Activated CD8-positive, alpha-beta T cell treated with anti-CD3 and anti-CD28 coated beads, Interleukin-2, amount 10 ng/mL, durations not matched to agents 7 days and 5 days (primary cell): ENCODE measurements around the gene PRDM11. TPM values are rescaled to one million over a fixed set of nuclear protein-coding genes. Genes with fewer than 3 reads are reported as not detected.

ENCODE experiments used
- ATAC-seq: fragments of 150-1000 bp; cut with Tn5 transposase; one replicate; pipeline ENCODE4 v1.10.0; 2021; ENCODE audit warnings: moderate library complexity
- CTCF ChIA-PET: fragments of 350-600 bp; sonication (Branson Sonifier 250); formaldehyde crosslinking; loops from one replicate; lab custom pipeline; 2021; ENCODE audit warnings: antibody characterized with exemption; lab: Charles Lee
- POLR2A ChIA-PET: fragments of 350-600 bp; sonication (Branson Sonifier 250); formaldehyde crosslinking; loops from one replicate; lab custom pipeline; 2021; ENCODE audit warnings: antibody characterized with exemption; lab: Charles Lee
- DNase-seq: peaks from one replicate; pipeline ENCODE4 v3.0.0-alpha.2; 2020
- H3K27ac Mint-ChIP-seq: one replicate; pipeline ENCODE4 v1.8.0; 2021; ENCODE audit warnings: mild to moderate bottlenecking, mixed read lengths
- H3K27me3 Mint-ChIP-seq: one replicate; pipeline ENCODE4 v1.8.0; 2021; ENCODE audit warnings: low read depth, mixed read lengths
- H3K36me3 Mint-ChIP-seq: one replicate; pipeline ENCODE4 v1.8.0; 2021; ENCODE audit warnings: low read depth, mixed read lengths
- H3K4me1 Mint-ChIP-seq: one replicate; pipeline ENCODE4 v1.8.0; 2021; ENCODE audit warnings: low read depth, mixed read lengths
- H3K4me3 Mint-ChIP-seq: one replicate; pipeline ENCODE4 v1.8.0; 2021; ENCODE audit warnings: mild to moderate bottlenecking, mixed read lengths
- H3K9me3 Mint-ChIP-seq: one replicate; pipeline ENCODE4 v1.8.0; 2022; ENCODE audit warnings: mixed read lengths; ENCODE audit not compliant: insufficient read depth
- total RNA-seq, 2 experiments: library from RNA; stranded (reverse); gene quantifications; one replicate each; pipeline ENCODE4 v1.2.3, GENCODE V29; 2021

Gene PRDM11
- total RNA-seq, 2 experiments from 2014 or later: 3.5 to 3.6 TPM

DNA sequence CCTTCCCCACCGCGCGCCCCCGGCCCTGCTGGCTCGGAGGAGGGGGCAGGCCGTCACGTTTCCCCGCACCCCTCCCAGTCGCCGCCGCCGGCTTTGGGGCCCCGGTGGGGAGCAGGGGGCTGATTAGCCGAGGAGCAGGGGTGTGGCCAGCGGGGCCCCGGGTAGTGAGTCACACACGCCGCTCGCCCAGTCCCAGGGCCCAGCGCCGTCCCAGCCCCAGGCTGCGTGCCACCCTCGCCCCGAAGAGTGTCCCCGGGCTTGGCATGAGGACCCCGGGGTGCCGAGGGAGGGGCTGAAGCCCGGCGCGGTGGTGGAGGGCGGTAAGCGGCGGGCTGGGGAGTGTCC, 34.4 kb downstream of the PRDM11 start:
- POLR2A ChIA-PET: no interaction called here
- Mint-ChIP-seq H3K27me3 (peaks cover 21% of the 10 kb centered on the region), H3K27ac (no peak overlapping the region), H3K36me3 (no peaks in the 10 kb centered on the region), H3K9me3 (no peaks in the 10 kb centered on the region), H3K4me1 (peaks cover 3% of the 10 kb centered on the region), H3K4me3 (no peak overlapping the region)
- peak; percentile 83 for ATAC-seq
- CTCF ChIA-PET: no interaction called here
- DNase-seq: peak; percentile 31

DNA sequence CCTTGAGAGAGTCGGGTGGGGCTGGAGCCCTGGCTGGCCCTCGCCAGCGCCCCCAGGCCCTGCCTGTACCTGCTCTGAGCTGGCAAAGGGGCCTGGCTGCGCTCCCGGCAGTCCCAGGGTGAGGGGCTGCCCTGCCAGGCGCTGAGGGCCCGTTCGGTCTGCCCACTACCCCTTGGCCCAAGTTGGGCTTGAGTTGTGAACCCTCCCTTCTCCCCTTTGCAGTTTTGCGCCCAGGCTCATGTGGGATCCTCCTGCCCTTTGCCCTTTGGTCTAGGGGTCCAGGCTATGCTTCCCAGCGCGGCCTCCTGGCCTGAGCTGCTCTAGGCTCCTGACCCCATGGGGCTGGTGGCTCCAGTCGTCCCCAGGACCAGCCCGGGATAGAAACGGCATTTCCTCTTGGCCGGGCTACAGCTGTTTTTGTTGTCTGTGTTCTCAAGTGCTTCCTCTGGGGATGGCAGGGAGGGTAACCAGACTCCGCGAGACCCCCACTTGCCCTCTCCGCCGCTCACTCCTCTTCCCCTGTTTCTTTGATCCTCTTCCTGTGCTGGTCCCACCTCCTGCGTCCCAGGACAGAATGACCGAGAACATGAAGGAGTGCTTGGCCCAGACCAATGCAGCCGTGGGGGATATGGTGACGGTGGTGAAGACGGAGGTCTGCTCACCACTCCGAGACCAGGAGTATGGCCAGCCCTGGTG, 34.9 kb downstream of the PRDM11 start:
- ChIA-PET CTCF (interaction anchor here (0.6 kb wide), 1 partner anchor 44 kb away, joined by 3 read pairs; no protein-coding TSS in a partner anchor), POLR2A (no interaction called here)
- no peaks in the 10 kb centered on the region for H3K36me3 Mint-ChIP-seq
- DNase-seq: no peak
- H3K27ac Mint-ChIP-seq: no peak overlapping the region
- peaks cover 3% of the 10 kb centered on the region for H3K4me1 Mint-ChIP-seq
- no peak for ATAC-seq
- H3K9me3 Mint-ChIP-seq: no peaks in the 10 kb centered on the region
- peak overlapping the region; percentile 7 for H3K4me3 Mint-ChIP-seq
- H3K27me3 Mint-ChIP-seq: peaks cover 21% of the 10 kb centered on the region

DNA sequence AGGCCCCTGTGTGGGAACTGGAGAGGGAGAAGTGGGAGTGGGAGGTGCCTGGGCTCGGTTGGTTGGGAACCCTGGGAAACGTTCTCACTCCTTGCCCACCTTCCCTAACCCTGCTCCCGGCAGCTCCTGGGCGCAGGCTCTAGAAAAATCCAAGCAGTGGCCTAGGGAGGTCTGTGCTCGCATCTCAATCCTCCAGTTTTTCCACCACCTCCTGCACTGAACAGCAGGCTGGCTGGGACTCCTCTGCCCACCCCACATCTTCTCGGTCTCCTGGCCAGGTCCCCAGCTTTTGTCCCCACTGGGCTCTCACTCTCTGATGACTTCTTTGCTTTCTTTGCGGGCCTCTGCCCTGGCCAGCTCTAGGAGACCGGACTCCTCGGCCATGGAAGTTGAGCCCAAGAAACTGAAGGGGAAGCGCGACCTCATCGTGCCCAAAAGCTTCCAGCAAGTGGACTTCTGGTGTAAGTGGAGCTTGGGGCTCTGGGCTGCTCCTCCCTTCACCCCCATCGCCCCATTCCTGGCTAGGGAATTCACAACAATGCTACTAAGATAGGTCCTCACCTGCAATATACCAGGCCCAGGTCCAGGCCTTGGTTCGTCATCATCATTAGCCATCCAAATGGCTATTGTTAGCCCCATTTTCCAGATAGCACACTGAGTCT, 35.6 kb downstream of the PRDM11 start:
- H3K36me3 Mint-ChIP-seq: no peaks in the 10 kb centered on the region
- H3K27ac Mint-ChIP-seq: no peak overlapping the region
- ChIA-PET CTCF (interaction anchor here (0.6 kb wide), 1 partner anchor 44 kb away, joined by 3 read pairs; no protein-coding TSS in a partner anchor), POLR2A (no interaction called here)
- peaks cover 3% of the 10 kb centered on the region for H3K4me1 Mint-ChIP-seq
- no peaks in the 10 kb centered on the region for H3K9me3 Mint-ChIP-seq
- no peak overlapping the region for H3K4me3 Mint-ChIP-seq
- ATAC-seq (no peak), DNase-seq (no peak)
- H3K27me3 Mint-ChIP-seq: peaks cover 21% of the 10 kb centered on the region

DNA sequence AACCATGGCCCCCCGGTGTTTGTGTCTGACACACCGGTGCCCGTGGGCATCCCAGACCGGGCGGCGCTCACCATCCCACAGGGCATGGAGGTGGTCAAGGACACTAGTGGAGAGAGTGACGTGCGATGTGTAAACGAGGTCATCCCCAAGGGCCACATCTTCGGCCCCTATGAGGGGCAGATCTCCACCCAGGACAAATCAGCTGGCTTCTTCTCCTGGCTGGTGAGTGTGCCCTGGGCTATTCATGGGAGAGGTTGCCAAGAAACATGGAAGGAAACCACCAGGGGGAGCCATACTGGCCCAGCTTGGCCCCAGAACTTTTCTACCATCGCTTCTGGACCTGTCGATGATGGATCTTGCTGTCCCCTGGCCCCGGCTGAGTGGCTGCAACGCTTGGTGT, 36.5 kb downstream of the PRDM11 start:
- Mint-ChIP-seq H3K4me3 (no peak overlapping the region), H3K27ac (no peak overlapping the region), H3K4me1 (peaks cover 3% of the 10 kb centered on the region), H3K27me3 (peaks cover 21% of the 10 kb centered on the region), H3K9me3 (no peaks in the 10 kb centered on the region), H3K36me3 (no peaks in the 10 kb centered on the region)
- POLR2A ChIA-PET: no interaction called here
- ATAC-seq (no peak), DNase-seq (no peak)
- CTCF ChIA-PET: interaction anchor here (1.3 kb wide), 1 partner anchor 11 kb away, joined by 3 read pairs; no protein-coding TSS in a partner anchor

DNA sequence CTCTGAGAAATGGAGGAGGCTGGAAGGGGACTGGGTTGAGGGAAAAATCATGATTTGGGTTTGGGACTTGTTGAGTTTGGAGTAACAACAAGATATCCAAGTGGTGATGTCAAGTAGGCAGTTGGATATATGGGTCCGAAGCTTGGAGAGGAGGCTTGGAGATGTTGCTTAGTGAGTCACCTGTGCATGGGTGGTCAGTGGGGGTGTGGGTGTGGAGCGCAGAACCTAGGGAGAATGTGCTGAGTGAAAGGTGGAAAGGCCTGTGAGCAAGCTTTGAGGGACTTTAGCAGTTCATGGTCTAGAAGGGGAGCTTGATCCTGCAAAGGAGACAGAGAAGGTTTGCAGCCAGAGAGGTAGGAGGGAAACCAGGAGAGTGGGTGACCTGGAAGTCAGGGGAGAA, 38.2 kb downstream of the PRDM11 start:
- DNase-seq: no peak
- H3K27ac Mint-ChIP-seq: no peak overlapping the region
- no peaks in the 10 kb centered on the region for H3K9me3 Mint-ChIP-seq
- no peaks in the 10 kb centered on the region for H3K36me3 Mint-ChIP-seq
- POLR2A ChIA-PET: no interaction called here
- H3K27me3 Mint-ChIP-seq: peaks cover 6% of the 10 kb centered on the region
- ATAC-seq: no peak
- CTCF ChIA-PET: interaction anchor here (1.2 to 1.5 kb wide), 2 partner anchors 18 to 273 kb away, joined by 3 to 4 read pairs; no protein-coding TSS in a partner anchor
- H3K4me3 Mint-ChIP-seq: no peak overlapping the region
- H3K4me1 Mint-ChIP-seq: peaks cover 3% of the 10 kb centered on the region

DNA sequence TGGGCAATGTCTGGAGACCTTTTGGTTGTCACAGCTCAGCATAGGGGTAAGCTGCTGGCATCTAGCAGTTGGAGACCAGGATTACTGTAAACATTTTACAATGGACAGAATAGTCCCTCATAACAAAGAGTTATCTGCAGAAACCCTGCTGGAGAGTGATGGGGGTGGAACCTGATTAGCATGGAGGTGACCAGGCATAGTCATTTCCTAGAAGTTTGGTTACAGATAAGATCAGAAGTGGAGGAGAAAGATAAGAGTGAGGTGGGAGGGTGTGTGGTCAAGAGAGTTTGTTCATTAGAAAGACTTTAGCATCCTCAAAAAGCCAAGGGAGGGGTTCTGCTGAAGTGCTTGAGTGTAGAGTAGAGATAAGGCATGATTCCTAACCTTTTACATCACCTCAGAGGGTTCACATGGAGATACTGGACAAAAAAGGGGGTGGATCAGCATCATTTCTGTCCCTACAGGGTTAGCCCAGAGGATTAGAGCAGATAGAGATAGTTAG, 38.8 kb downstream of the PRDM11 start:
- POLR2A ChIA-PET: no interaction called here
- Mint-ChIP-seq H3K27ac (no peak overlapping the region), H3K9me3 (no peaks in the 10 kb centered on the region), H3K4me3 (no peak overlapping the region), H3K36me3 (no peaks in the 10 kb centered on the region), H3K27me3 (peaks cover 2% of the 10 kb centered on the region), H3K4me1 (no peaks in the 10 kb centered on the region)
- ATAC-seq (no peak), DNase-seq (no peak)
- CTCF ChIA-PET: interaction anchor here (1.5 kb wide), 1 partner anchor 274 kb away, joined by 3 read pairs; no protein-coding TSS in a partner anchor

DNA sequence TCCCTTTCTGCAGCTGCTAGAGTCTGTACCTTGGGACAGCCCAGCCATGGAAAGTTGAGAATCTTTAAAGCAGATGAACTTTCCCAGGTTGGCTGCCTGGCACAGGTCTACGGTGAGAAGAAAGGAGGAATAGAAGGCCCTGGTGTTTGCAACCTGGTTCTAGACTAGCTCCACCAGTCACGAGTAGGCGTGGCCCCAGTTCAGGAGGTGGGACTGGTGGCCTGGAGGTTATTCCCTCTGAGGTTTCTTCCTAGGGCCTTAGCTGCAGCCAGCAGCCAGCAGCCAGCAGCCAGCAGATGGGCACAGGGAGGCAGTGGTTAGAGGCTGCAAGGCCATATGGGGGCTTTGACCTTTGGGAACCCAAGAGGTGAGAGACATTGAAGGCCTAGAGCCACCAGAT, 40.9 kb downstream of the PRDM11 start:
- Mint-ChIP-seq H3K27ac (no peak overlapping the region), H3K4me3 (no peak overlapping the region), H3K4me1 (no peaks in the 10 kb centered on the region), H3K36me3 (no peaks in the 10 kb centered on the region), H3K27me3 (no peaks in the 10 kb centered on the region), H3K9me3 (no peaks in the 10 kb centered on the region)
- ChIA-PET CTCF (no interaction called here), POLR2A (no interaction called here)
- DNase-seq (no peak), ATAC-seq (no peak)

DNA sequence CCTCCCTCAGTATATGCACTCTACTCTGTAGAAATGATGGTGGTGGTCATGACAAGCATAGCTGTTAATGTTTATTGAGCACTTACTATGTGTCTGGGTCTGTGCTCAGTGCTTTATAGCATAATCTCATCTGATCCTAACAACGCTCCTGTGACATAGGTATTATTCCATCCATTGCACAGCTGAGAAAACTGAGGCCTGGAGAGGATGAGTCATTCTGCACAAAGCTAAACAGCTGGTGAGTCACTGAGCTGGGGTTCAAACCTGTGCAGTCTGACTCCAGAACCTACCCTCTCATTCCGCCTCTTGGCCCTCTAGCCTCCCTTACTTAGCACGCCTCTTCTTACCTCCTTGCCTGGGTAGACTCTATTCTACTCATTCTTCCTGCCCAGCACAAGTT, 41.7 kb downstream of the PRDM11 start:
- ATAC-seq (no peak), DNase-seq (no peak)
- POLR2A ChIA-PET: no interaction called here
- no peak overlapping the region for H3K4me3 Mint-ChIP-seq
- no peaks in the 10 kb centered on the region for H3K36me3 Mint-ChIP-seq
- H3K9me3 Mint-ChIP-seq: no peaks in the 10 kb centered on the region
- no peak overlapping the region for H3K27ac Mint-ChIP-seq
- no peaks in the 10 kb centered on the region for H3K4me1 Mint-ChIP-seq
- H3K27me3 Mint-ChIP-seq: no peaks in the 10 kb centered on the region
- CTCF ChIA-PET: no interaction called here

DNA sequence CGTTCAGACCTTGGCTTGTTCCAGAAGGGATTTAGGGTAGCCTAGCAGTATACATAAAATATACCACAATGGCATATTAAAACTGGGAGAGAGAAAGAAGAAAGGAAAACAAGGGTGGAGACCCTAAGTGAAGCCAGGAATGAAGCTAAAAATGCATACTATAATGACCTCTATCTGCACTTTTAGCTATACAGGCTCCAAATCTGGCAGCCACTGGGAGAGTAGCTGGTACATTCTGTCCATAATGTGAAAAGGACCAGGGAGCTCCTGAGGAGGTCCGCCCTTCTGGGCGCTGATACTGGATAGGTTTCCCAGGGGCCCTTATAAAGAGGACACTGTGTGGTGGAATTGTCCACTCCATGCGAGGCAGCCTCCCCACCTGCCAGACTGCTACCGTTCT, 42.8 kb downstream of the PRDM11 start:
- H3K4me1 Mint-ChIP-seq: no peaks in the 10 kb centered on the region
- no peaks in the 10 kb centered on the region for H3K27me3 Mint-ChIP-seq
- ChIA-PET POLR2A (no interaction called here), CTCF (no interaction called here)
- no peak for ATAC-seq
- no peaks in the 10 kb centered on the region for H3K36me3 Mint-ChIP-seq
- no peaks in the 10 kb centered on the region for H3K9me3 Mint-ChIP-seq
- no peak for DNase-seq
- no peak overlapping the region for H3K4me3 Mint-ChIP-seq
- H3K27ac Mint-ChIP-seq: no peak overlapping the region

DNA sequence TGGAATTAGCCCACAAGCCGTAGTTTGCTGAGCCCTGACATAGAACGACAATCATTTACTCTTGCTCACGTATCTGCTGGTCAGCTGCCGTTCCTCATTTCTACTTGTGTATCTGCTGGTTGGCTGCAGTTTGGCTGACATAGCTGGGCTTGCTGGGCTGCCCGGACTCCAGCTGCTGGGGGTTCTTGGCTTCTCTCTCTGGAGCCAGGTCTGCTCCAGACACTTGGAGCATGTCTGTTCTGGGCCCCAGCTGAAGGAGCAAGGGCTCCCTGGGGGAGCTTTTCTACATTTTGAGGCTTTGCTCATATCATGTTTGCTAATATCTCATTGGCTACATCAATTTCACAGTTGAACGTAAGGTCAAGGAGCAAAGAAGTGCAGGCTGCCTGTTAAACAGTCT, 47.3 kb downstream of the PRDM11 start:
- Mint-ChIP-seq H3K36me3 (no peaks in the 10 kb centered on the region), H3K27ac (no peak overlapping the region), H3K4me1 (no peaks in the 10 kb centered on the region), H3K27me3 (no peaks in the 10 kb centered on the region), H3K4me3 (no peak overlapping the region), H3K9me3 (no peaks in the 10 kb centered on the region)
- CTCF ChIA-PET: no interaction called here
- POLR2A ChIA-PET: no interaction called here
- DNase-seq (no peak), ATAC-seq (no peak)

DNA sequence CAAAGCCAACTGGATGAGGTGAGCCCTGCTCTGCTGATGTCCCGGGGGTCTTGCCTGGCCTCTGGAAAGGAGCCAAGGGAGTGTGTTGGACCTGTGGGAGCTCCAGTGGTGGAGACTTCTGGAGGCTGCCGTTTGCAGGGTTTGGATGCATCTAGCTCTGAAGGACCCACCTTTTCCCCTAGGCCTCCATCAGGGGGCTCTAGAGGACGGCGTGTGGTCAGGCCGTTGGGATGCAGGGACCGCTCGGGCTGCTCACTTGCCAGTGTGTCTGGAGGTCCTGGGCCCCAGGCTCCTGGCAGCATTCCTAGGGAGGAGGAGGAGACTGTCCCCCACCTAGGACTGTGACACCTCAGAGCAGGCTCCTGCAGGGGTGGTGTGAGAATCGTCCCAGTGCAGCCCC, 58.3 kb downstream of the PRDM11 start:
- Mint-ChIP-seq H3K4me1 (peaks cover 9% of the 10 kb centered on the region), H3K36me3 (no peaks in the 10 kb centered on the region), H3K27me3 (no peaks in the 10 kb centered on the region), H3K27ac (no peak overlapping the region), H3K4me3 (no peak overlapping the region), H3K9me3 (no peaks in the 10 kb centered on the region)
- ATAC-seq (no peak), DNase-seq (no peak)
- ChIA-PET CTCF (no interaction called here), POLR2A (no interaction called here)

DNA sequence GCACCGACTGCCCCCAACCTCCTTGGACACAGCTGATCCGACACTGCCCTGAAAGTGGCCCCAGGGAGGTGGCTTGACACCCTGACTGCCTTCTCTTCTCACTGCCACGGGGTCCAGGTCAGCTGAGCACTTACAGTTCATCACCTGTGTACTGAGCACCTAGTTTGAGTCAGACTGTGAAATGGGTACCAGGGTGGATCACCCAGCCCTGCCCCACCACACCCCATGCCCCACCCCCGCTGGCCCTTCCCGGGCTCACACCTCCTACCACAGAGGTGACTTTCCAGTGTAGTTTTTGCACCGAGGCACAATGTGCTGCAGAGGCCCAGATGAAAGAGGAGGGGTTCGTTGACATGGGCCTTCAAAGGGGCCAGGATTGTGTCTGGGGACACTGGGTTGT, 59.5 kb downstream of the PRDM11 start:
- Mint-ChIP-seq H3K27me3 (no peaks in the 10 kb centered on the region), H3K36me3 (no peaks in the 10 kb centered on the region), H3K4me1 (peaks cover 9% of the 10 kb centered on the region), H3K27ac (no peak overlapping the region), H3K9me3 (no peaks in the 10 kb centered on the region), H3K4me3 (no peak overlapping the region)
- no peak for DNase-seq
- CTCF ChIA-PET: no interaction called here
- POLR2A ChIA-PET: no interaction called here
- no peak for ATAC-seq
